K562 (cell line): Measurements from ENCODE around the gene RITA1.

Source experiments
- CHD4 ChIP-seq: fragments of 200-600 bp; sonication (generic); IDR thresholded peaks from 3 replicates; pipeline ENCODE4 v1.6.1; 2012; ENCODE audit warnings: low read depth, mild to moderate bottlenecking, mixed read lengths, low read length, inconsistent platforms; ENCODE audit not compliant: insufficient read depth, insufficient replicate concordance, poor library complexity, severe bottlenecking
- CREB1 ChIP-seq, 2 experiments: sonication (generic) in 1 of 2; formaldehyde crosslinking in 1 of 2; IDR thresholded peaks; 2 replicates each; pipeline versions ENCODE4 v1.6.1 to v1.8.0; 2012 to 2022; ENCODE audit warnings: inconsistent platforms in 1 of 2, mild to moderate bottlenecking in 1 of 2, missing genetic modification reagents in 1 of 2, moderate library complexity in 1 of 2
- JUNB ChIP-seq: fragments of 450-650 bp; formaldehyde crosslinking; conservative IDR thresholded peaks from 2 replicates; pipeline ENCODE4 v1.4.0; 2020; ENCODE audit warnings: mild to moderate bottlenecking
- KAT8 ChIP-seq: fragments of 450-650 bp; IDR thresholded peaks from 2 replicates; pipeline ENCODE4 v1.6.1; 2016; ENCODE audit warnings: low read depth, mild to moderate bottlenecking
- LARP7 ChIP-seq: fragments of 450-650 bp; IDR thresholded peaks from 2 replicates; pipeline ENCODE4 v1.6.1; 2016
- MYC ChIP-seq, 2 experiments: fragments of 250-450 bp in 1 of 2; sonication (Bioruptor Pico) in 1 of 2; IDR thresholded peaks; 2 replicates each; pipeline versions ENCODE4 v1.5.1 to v1.6.1; 2012 to 2021; ENCODE audit warnings: low read depth in 2 of 2, borderline replicate concordance in 1 of 2, improper control_type of control experiment in 1 of 2, low read length in 1 of 2, mild to moderate bottlenecking in 1 of 2, moderate library complexity in 1 of 2
- RBM22 ChIP-seq: fragments of 200-400 bp; formaldehyde crosslinking; IDR thresholded peaks from 2 replicates; pipeline ENCODE4 v1.6.1; 2018; ENCODE audit warnings: low read length, low read depth; ENCODE audit not compliant: poor library complexity, severe bottlenecking
- TF ChIP-seq, protein P1 (sequence below): sonication (generic); formaldehyde crosslinking; IDR thresholded peaks from 2 replicates; pipeline ENCODE4 v1.8.0; 2023; ENCODE audit warnings: missing genetic modification reagents, mild to moderate bottlenecking, borderline replicate concordance
- TF ChIP-seq, protein P2 (sequence below): sonication (generic); formaldehyde crosslinking; IDR thresholded peaks from 2 replicates; pipeline ENCODE4 v1.8.0; 2022; ENCODE audit warnings: mild to moderate bottlenecking, low read depth, missing genetic modification reagents
- TF ChIP-seq, protein P3 (sequence below), 3 experiments: IDR thresholded peaks in 2 of 3; conservative IDR thresholded peaks in 1 of 3; 2 replicates each; pipeline ENCODE4 v1.5.1; 2011 to 2012; ENCODE audit warnings: low read length in 3 of 3, mild to moderate bottlenecking in 3 of 3, control low read depth in 2 of 3, improper control_type of control experiment in 1 of 3, inconsistent platforms in 1 of 3, low read depth in 1 of 3, mixed read lengths in 1 of 3, moderate library complexity in 1 of 3; ENCODE audit not compliant: insufficient read depth in 2 of 3
- TF ChIP-seq, protein P4 (sequence below): fragments of 450-650 bp; IDR thresholded peaks from 2 replicates; pipeline ENCODE4 v1.6.1; 2016; ENCODE audit warnings: missing biosample characterization, missing genetic modification characterization
- TF ChIP-seq, protein P5 (sequence below): fragments of 250-450 bp; sonication (Bioruptor Pico); IDR thresholded peaks from 2 replicates; pipeline ENCODE4 v1.8.0; 2021; ENCODE audit warnings: moderate library complexity, mild to moderate bottlenecking, inconsistent platforms

DNA sequence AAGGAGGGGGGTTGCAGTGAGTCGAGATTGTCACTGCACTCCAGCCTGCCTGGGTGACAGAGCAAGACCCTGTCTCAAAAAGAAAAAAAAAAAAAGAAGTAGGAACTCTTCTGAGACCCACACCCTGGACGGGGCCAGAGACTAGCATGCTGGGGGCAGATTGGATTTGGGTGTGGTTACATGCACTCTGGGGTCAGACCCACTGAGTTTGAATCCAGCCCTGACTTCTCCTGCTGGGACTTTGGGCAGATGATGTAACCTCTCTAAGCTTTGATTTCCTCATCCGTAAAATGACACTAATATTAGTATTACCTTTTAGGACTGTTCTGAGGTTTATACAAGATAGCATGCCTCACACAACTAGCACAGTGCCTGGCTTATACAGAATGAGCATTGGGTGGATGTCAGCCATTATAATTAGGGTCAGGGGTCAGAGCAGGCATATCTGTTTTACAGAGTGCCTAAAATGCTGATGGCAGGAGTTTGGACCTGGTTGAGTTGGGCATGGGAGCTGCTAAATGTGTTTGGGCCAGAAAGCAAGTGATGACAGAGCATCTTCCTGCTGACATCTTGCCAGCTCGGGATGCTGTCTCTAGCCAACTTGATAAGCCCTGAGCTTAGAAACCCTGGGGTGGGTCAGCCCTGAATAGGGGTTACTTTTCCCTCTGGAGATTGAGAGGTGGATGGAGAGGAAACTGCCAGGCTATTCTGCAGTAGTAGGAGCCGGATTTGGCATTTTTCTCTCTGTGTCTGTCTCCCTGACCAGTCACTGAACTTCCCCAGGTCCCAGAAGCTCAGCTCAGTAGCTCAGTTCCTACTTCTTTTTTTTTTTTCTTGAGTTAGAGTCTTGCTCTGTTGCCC is 51.2 kb downstream of the RITA1 start:
- TF ChIP-seq CREB1 (IDR thresholded peaks at IDR 0.05) (no peak), CREB1 (CRISPR knock-in tag; IDR thresholded peaks at IDR 0.05) (no peak), MYC (IDR thresholded peaks at IDR 0.05; ENCODE audit: low read depth, low read length) (no peak), MYC (CRISPR knock-in tag; IDR thresholded peaks at IDR 0.05; ENCODE audit: borderline replicate concordance, low read depth) (no peak), JUNB (CRISPR knock-in tag) (no peak), KAT8 (no peak), RBM22 (no peak), CHD4 (no peak), LARP7 (no peak)
- TF ChIP-seq, protein P1, sequence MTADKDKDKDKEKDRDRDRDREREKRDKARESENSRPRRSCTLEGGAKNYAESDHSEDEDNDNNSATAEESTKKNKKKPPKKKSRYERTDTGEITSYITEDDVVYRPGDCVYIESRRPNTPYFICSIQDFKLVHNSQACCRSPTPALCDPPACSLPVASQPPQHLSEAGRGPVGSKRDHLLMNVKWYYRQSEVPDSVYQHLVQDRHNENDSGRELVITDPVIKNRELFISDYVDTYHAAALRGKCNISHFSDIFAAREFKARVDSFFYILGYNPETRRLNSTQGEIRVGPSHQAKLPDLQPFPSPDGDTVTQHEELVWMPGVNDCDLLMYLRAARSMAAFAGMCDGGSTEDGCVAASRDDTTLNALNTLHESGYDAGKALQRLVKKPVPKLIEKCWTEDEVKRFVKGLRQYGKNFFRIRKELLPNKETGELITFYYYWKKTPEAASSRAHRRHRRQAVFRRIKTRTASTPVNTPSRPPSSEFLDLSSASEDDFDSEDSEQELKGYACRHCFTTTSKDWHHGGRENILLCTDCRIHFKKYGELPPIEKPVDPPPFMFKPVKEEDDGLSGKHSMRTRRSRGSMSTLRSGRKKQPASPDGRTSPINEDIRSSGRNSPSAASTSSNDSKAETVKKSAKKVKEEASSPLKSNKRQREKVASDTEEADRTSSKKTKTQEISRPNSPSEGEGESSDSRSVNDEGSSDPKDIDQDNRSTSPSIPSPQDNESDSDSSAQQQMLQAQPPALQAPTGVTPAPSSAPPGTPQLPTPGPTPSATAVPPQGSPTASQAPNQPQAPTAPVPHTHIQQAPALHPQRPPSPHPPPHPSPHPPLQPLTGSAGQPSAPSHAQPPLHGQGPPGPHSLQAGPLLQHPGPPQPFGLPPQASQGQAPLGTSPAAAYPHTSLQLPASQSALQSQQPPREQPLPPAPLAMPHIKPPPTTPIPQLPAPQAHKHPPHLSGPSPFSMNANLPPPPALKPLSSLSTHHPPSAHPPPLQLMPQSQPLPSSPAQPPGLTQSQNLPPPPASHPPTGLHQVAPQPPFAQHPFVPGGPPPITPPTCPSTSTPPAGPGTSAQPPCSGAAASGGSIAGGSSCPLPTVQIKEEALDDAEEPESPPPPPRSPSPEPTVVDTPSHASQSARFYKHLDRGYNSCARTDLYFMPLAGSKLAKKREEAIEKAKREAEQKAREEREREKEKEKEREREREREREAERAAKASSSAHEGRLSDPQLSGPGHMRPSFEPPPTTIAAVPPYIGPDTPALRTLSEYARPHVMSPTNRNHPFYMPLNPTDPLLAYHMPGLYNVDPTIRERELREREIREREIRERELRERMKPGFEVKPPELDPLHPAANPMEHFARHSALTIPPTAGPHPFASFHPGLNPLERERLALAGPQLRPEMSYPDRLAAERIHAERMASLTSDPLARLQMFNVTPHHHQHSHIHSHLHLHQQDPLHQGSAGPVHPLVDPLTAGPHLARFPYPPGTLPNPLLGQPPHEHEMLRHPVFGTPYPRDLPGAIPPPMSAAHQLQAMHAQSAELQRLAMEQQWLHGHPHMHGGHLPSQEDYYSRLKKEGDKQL (CRISPR knock-in tag) = no peak
- TF ChIP-seq, protein P2, sequence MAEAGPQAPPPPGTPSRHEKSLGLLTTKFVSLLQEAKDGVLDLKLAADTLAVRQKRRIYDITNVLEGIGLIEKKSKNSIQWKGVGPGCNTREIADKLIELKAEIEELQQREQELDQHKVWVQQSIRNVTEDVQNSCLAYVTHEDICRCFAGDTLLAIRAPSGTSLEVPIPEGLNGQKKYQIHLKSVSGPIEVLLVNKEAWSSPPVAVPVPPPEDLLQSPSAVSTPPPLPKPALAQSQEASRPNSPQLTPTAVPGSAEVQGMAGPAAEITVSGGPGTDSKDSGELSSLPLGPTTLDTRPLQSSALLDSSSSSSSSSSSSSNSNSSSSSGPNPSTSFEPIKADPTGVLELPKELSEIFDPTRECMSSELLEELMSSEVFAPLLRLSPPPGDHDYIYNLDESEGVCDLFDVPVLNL = no peak
- TF ChIP-seq, protein P3, sequence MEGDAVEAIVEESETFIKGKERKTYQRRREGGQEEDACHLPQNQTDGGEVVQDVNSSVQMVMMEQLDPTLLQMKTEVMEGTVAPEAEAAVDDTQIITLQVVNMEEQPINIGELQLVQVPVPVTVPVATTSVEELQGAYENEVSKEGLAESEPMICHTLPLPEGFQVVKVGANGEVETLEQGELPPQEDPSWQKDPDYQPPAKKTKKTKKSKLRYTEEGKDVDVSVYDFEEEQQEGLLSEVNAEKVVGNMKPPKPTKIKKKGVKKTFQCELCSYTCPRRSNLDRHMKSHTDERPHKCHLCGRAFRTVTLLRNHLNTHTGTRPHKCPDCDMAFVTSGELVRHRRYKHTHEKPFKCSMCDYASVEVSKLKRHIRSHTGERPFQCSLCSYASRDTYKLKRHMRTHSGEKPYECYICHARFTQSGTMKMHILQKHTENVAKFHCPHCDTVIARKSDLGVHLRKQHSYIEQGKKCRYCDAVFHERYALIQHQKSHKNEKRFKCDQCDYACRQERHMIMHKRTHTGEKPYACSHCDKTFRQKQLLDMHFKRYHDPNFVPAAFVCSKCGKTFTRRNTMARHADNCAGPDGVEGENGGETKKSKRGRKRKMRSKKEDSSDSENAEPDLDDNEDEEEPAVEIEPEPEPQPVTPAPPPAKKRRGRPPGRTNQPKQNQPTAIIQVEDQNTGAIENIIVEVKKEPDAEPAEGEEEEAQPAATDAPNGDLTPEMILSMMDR (IDR thresholded peaks at IDR 0.05 in 2 of 3, conservative IDR thresholded peaks at IDR 0.05 in 1 of 3; ENCODE audit: insufficient read depth in 2 of 3, low read depth in 1 of 3, low read length in 3 of 3) = no peak
- TF ChIP-seq, protein P4, sequence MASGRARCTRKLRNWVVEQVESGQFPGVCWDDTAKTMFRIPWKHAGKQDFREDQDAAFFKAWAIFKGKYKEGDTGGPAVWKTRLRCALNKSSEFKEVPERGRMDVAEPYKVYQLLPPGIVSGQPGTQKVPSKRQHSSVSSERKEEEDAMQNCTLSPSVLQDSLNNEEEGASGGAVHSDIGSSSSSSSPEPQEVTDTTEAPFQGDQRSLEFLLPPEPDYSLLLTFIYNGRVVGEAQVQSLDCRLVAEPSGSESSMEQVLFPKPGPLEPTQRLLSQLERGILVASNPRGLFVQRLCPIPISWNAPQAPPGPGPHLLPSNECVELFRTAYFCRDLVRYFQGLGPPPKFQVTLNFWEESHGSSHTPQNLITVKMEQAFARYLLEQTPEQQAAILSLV = no peak
- TF ChIP-seq, protein P5, sequence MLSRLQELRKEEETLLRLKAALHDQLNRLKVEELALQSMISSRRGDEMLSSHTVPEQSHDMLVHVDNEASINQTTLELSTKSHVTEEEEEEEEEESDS = no peak
